ENCODE data around the gene FN3K.

The FN3K gene

GRCh38 chr17:82793974-82794630 lies 58.7 kb downstream of the FN3K start:
- Histone ChIP-seq H3K27ac (no peak overlapping the region), H3K4me3 (no peak overlapping the region)
- no peak for TF ChIP-seq CTCF (IDR thresholded peaks at IDR 0.05)
- no peak for DNase-seq (ENCODE audit: low spot score)

GRCh38 chr17:82794781-82795482 lies 59.5 kb downstream of the FN3K start:
- no peak overlapping the region for H3K27ac ChIP-seq
- no peak for DNase-seq (ENCODE audit: low spot score)
- no peak overlapping the region for H3K4me3 ChIP-seq
- TF ChIP-seq CTCF (IDR thresholded peaks at IDR 0.05): no peak

- TF ChIP-seq CTCF (IDR thresholded peaks at IDR 0.05): no peak
- DNase-seq (ENCODE audit: low spot score): no peak
- Histone ChIP-seq H3K27ac (no peak overlapping the region), H3K4me3 (no peak overlapping the region)
These were observed 60.2 kb downstream of the FN3K start for GRCh38 chr17:82795615-82796014.

- DNase-seq (ENCODE audit: low spot score): no peak
- Histone ChIP-seq H3K27ac (no peak overlapping the region), H3K4me3 (no peak overlapping the region)
- no peak for TF ChIP-seq CTCF (IDR thresholded peaks at IDR 0.05)
These were observed 61.6 kb downstream of the FN3K start for GRCh38 chr17:82797061-82797460.

- DNase-seq (ENCODE audit: low spot score): no peak
- H3K27ac ChIP-seq: no peak overlapping the region
- no peak for TF ChIP-seq CTCF (IDR thresholded peaks at IDR 0.05)
- no peak overlapping the region for H3K4me3 ChIP-seq
These were observed 63.3 kb downstream of the FN3K start for GRCh38 chr17:82798752-82799151.

GRCh38 chr17:82799591-82799990 lies 64.2 kb downstream of the FN3K start:
- Histone ChIP-seq H3K4me3 (no peak overlapping the region), H3K27ac (no peak overlapping the region)
- TF ChIP-seq CTCF (IDR thresholded peaks at IDR 0.05): no peak
- no peak for DNase-seq (ENCODE audit: low spot score)

Data from coronary artery (tissue), 2 donors.